Measurements from ENCODE around the gene ZNF467.

GRCh38 chr7:149780636-149781419, 7.4 kb upstream of the ZNF467 start:
- TF ChIP-seq, protein P1, sequence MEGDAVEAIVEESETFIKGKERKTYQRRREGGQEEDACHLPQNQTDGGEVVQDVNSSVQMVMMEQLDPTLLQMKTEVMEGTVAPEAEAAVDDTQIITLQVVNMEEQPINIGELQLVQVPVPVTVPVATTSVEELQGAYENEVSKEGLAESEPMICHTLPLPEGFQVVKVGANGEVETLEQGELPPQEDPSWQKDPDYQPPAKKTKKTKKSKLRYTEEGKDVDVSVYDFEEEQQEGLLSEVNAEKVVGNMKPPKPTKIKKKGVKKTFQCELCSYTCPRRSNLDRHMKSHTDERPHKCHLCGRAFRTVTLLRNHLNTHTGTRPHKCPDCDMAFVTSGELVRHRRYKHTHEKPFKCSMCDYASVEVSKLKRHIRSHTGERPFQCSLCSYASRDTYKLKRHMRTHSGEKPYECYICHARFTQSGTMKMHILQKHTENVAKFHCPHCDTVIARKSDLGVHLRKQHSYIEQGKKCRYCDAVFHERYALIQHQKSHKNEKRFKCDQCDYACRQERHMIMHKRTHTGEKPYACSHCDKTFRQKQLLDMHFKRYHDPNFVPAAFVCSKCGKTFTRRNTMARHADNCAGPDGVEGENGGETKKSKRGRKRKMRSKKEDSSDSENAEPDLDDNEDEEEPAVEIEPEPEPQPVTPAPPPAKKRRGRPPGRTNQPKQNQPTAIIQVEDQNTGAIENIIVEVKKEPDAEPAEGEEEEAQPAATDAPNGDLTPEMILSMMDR (IDR thresholded peaks at IDR 0.05): no peak
- TF ChIP-seq POLR2A (IDR thresholded peaks at IDR 0.05): no peak
